ENCODE measurements around the gene PLXND1.

Gene PLXND1

DNA sequence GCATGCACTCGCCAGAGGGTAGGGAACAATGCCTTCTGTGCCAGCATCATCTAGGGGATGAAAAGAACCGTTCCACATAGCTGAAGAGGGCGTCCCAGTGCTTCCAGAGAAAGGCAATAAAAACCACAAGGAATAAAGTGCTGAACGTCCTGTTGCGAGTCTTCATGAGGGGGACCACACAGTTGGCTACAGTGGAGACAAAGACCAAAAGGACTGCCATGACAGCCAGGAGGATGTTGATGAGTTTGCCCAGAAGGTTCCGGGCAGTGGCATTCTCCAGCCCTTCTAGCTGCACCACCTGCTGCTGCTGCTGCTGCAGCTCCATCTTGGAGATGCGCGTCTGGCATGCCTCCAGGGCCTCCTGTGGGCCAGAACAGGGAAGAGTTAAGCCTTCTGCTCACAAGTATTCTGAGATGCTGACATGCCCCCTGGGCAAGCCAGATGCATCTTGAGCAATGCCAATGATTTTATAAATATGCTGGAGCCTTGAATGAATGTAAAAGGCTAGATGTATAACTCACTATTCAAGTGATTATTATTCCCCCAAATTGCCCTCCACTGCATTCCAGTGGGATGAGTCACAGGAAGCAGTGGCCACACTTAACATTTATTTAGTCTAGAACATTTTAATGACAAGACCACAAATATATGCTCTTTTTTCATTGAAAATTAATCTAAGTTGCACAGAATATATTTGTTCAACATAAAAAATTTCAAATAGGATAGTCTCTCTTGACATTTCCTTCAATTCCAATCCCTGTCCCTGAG is 45.1 kb upstream of the PLXND1 start:
- Histone ChIP-seq H2AFZ (no peak overlapping the region), H3K9me3 (ENCODE audit: control insufficient read depth, low read length) (no peaks in the 10 kb centered on the region), H3K4me2 (ENCODE audit: low read length) (no peak overlapping the region), H3K27me3 (ENCODE audit: control insufficient read depth, insufficient read depth, low read length) (no peaks in the 10 kb centered on the region), H3K36me3 (ENCODE audit: control insufficient read depth, insufficient read depth, low read length) (no peaks in the 10 kb centered on the region), H3K4me1 (no peaks in the 10 kb centered on the region), H3K27ac (no peak overlapping the region), H3K9ac (no peak overlapping the region), H3K4me3 (ENCODE audit: low read depth, low read length) (no peak overlapping the region), H3K79me2 (no peaks in the 10 kb centered on the region)
- TF ChIP-seq, protein P1, sequence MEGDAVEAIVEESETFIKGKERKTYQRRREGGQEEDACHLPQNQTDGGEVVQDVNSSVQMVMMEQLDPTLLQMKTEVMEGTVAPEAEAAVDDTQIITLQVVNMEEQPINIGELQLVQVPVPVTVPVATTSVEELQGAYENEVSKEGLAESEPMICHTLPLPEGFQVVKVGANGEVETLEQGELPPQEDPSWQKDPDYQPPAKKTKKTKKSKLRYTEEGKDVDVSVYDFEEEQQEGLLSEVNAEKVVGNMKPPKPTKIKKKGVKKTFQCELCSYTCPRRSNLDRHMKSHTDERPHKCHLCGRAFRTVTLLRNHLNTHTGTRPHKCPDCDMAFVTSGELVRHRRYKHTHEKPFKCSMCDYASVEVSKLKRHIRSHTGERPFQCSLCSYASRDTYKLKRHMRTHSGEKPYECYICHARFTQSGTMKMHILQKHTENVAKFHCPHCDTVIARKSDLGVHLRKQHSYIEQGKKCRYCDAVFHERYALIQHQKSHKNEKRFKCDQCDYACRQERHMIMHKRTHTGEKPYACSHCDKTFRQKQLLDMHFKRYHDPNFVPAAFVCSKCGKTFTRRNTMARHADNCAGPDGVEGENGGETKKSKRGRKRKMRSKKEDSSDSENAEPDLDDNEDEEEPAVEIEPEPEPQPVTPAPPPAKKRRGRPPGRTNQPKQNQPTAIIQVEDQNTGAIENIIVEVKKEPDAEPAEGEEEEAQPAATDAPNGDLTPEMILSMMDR (IDR thresholded peaks at IDR 0.05) = no peak

DNA sequence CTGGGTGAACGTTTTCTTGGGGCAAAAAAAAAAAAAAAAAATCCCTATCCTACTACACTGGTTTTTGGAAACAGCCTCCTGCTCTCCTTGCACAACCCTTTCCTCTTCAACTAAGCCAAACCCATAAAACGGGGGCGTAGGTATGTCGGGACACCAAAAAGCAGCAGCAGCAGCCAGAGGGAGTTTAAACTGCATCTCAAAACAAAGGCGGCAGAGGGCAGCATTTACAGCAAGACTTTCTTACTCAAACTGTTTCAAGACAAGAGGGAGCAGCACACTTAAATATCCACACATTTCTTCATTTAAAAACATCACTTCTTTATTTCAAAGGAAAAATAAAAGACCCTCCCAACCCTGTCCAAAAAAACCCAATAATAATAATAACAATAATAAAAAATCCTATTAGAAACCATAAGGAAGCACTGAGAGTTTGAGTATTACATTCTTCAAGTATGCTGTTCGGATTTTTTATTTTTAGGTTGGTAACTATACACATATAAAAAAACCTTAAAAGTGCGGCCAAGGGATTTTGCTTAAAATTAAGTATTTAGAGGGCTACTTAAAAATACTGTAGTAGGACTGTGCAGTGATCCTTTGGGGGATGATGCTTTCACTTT is 43.9 kb upstream of the PLXND1 start:
- Histone ChIP-seq H3K9me3 (ENCODE audit: control insufficient read depth, low read length) (no peaks in the 10 kb centered on the region), H3K9ac (no peak overlapping the region), H3K36me3 (ENCODE audit: control insufficient read depth, insufficient read depth, low read length) (no peaks in the 10 kb centered on the region), H3K79me2 (no peaks in the 10 kb centered on the region), H3K4me1 (no peaks in the 10 kb centered on the region), H3K4me2 (ENCODE audit: low read length) (no peak overlapping the region), H3K27me3 (ENCODE audit: control insufficient read depth, insufficient read depth, low read length) (no peaks in the 10 kb centered on the region), H2AFZ (no peak overlapping the region), H3K27ac (no peak overlapping the region), H3K4me3 (ENCODE audit: low read depth, low read length) (no peak overlapping the region)
- TF ChIP-seq, protein P1 (IDR thresholded peaks at IDR 0.05) = peak; percentile 61

DNA sequence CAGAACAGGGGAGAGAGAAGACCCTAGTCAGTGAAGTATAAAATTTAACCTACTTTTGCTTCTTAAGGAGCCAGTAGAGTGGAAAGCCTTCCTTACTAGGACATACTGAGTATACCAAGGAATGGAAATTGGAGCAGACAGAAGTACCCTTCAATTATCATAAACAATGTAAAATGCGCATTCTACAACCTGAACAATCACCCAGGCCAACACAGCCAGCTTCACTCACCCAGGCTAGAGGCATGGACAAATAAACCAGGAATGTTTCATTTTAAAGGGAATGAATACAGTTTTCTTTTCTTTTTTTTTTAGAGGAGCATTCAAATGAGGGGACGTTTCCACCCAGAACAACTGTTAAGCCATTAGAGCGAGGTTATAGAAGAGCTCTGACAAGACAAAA is 41.9 kb upstream of the PLXND1 start:
- Histone ChIP-seq H3K4me2 (ENCODE audit: low read length) (no peak overlapping the region), H3K9me3 (ENCODE audit: control insufficient read depth, low read length) (no peaks in the 10 kb centered on the region), H2AFZ (no peak overlapping the region), H3K9ac (no peak overlapping the region), H3K27me3 (ENCODE audit: control insufficient read depth, insufficient read depth, low read length) (no peaks in the 10 kb centered on the region), H3K36me3 (ENCODE audit: control insufficient read depth, insufficient read depth, low read length) (no peaks in the 10 kb centered on the region), H3K79me2 (no peaks in the 10 kb centered on the region), H3K4me1 (no peaks in the 10 kb centered on the region), H3K27ac (no peak overlapping the region), H3K4me3 (ENCODE audit: low read depth, low read length) (no peak overlapping the region)
- TF ChIP-seq, protein P1 (IDR thresholded peaks at IDR 0.05) = no peak

DNA sequence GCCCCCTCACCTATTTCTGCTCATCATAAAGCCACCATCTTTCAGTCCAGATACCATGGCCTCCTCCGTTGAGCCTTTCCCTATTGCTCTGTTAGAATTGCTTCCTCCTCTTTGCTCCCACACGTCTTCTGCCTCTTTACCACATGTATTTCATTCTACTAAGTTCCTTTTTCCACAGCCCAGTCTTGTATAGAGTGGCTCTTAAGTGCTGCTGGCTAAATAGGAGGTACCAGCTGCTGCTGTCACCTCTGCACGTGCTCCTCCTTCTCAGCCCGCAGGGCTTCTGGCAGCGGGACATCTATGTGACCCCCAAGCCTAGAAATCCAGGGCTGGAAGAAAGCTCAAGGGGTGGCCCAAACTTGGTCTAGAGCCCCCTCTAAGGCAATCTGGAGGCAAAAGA is 38.8 kb upstream of the PLXND1 start:
- TF ChIP-seq, protein P1 (IDR thresholded peaks at IDR 0.05) = no peak
- H3K4me2 ChIP-seq (ENCODE audit: low read length) = no peak overlapping the region
- H3K27me3 ChIP-seq (ENCODE audit: control insufficient read depth, insufficient read depth, low read length) = no peaks in the 10 kb centered on the region
- no peaks in the 10 kb centered on the region for H3K36me3 ChIP-seq (ENCODE audit: control insufficient read depth, insufficient read depth, low read length)
- H3K27ac ChIP-seq = no peak overlapping the region
- no peaks in the 10 kb centered on the region for H3K9me3 ChIP-seq (ENCODE audit: control insufficient read depth, low read length)
- H3K79me2 ChIP-seq = no peaks in the 10 kb centered on the region
- no peak overlapping the region for H3K4me3 ChIP-seq (ENCODE audit: low read depth, low read length)
- no peak overlapping the region for H3K9ac ChIP-seq
- H2AFZ ChIP-seq = no peak overlapping the region
- no peaks in the 10 kb centered on the region for H3K4me1 ChIP-seq
